Measurements from ENCODE around the gene KASH5. TPM values are rescaled to one million over a fixed set of nuclear protein-coding genes. Genes with fewer than 3 reads are reported as not detected.

Gene KASH5
- total and polyA plus RNA-seq, 2 donors (not counting 1 experiment from before 2014, with no cell fraction given), result 0.67 to 0.74 TPM

GRCh38 chr19:49441960-49442350 is 53.9 kb downstream of the KASH5 start:
- peaks cover 0 to 16% (median 0%) of the 10 kb centered on the region in 3 donors for H3K9me3 ChIP-seq (ENCODE audit: control extremely low read depth in 1 of 3, control insufficient read depth in 2 of 3, insufficient read depth in 1 of 3, low read length in 2 of 3)
- no peak overlapping the region for H3K9ac ChIP-seq (ENCODE audit: low read length)
- H3K4me3 ChIP-seq (ENCODE audit: control extremely low read depth in 1 of 5, extremely low read depth in 1 of 5, insufficient read depth in 1 of 5, low read depth in 2 of 5, low read length in 4 of 5), result peak overlapping the region in 1 of 5 experiments; percentile 29
- H3K27ac ChIP-seq (ENCODE audit: low read length in 2 of 2), result no peak overlapping the region
- intact Hi-C loops (cut with micrococcal nuclease), result loop anchor here (2.0 kb wide), 2 partner anchors 55 to 141 kb away; partner anchors contain the start of gene RPS11
- Mint-ChIP-seq H3K4me3 (peak overlapping the region; percentile 93), H3K4me1 (peaks cover 35% of the 10 kb centered on the region), H3K27ac (peak overlapping the region; percentile 53), H3K9me3 (ENCODE audit: insufficient read depth) (no peaks in the 10 kb centered on the region), H3K27me3 (peaks cover 52% of the 10 kb centered on the region)
- no peaks in the 10 kb centered on the region for H4K20me1 ChIP-seq (ENCODE audit: control insufficient read depth, insufficient read depth, low read length, poor library complexity, severe bottlenecking)
- H3K27me3 ChIP-seq (replicated peaks in 1 of 4; ENCODE audit: control extremely low read depth in 1 of 4, control insufficient read depth in 3 of 4, insufficient read depth in 4 of 4, low read length in 3 of 4), result peaks cover 2 to 53% (median 43%) of the 10 kb centered on the region in 4 experiments
- peaks cover 19 to 31% of the 10 kb centered on the region in 2 donors for H3K4me1 ChIP-seq (ENCODE audit: control insufficient read depth in 2 of 2, insufficient read depth in 2 of 2, low read length in 2 of 2)
- H3K36me3 ChIP-seq (replicated peaks in 1 of 2; ENCODE audit: control extremely low read depth in 1 of 2, control insufficient read depth in 1 of 2, extremely low read depth in 1 of 2, insufficient read depth in 2 of 2, low read length in 1 of 2), result peaks cover 0 to 10% of the 10 kb centered on the region in 2 experiments
- 36% methylated on average over 14 of the region's 14 CpGs for WGBS (ENCODE audit: insufficient coverage)
- TF ChIP-seq CTCF (IDR thresholded peaks at IDR 0.05) (no peak), EZH2 (IDR thresholded peaks at IDR 0.05; ENCODE audit: borderline replicate concordance, insufficient read depth, low read depth, low read length, poor library complexity, severe bottlenecking) (no peak)
- no peak for DNase-seq
- no peak overlapping the region for H2AFZ ChIP-seq (ENCODE audit: insufficient read depth, low read depth, low read length, poor library complexity, severe bottlenecking)
- POLR2A ChIA-PET, result interaction anchor here (0.6 to 2.3 kb wide), 6 partner anchors 34 to 831 kb away, joined by 3 to 20 read pairs (median 4); partner anchors contain the start of gene CD37
- H3K4me2 ChIP-seq (replicated peaks; ENCODE audit: low read depth, low read length, poor library complexity, severe bottlenecking), result peak overlapping the region; percentile 99
- CTCF ChIA-PET, result interaction anchor here (1.0 to 5.1 kb wide), 10 partner anchors 12 to 219 kb away, joined by 3 to 70 read pairs (median 6); partner anchors contain the start of genes CD37 and FLT3LG
- no peak for ATAC-seq (ENCODE audit: low read depth)
- no peaks in the 10 kb centered on the region for H3K79me2 ChIP-seq (ENCODE audit: control insufficient read depth, insufficient read depth, low read length)

DNA sequence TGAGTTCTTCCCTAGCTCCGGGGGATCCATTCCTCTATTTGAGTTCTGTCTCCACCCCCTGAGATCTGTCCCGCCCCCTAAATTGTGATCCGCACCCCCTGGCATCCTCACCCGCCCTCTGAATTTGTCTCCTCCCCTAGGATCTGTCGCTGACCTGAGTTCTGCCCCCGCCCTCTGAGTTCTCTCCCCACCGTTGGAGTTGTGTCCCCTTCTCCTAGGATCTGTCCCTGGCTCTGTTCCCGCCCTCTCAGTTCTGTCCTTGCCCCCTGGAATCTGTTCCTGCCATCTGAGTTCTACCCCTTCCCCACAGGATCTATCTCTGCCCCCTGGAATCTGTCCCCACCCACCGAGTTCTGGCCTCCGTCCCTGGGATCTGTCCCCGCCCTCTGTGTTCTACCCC is 54.3 kb downstream of the KASH5 start:
- POLR2A ChIA-PET, result interaction anchor here (0.6 to 2.3 kb wide), 10 partner anchors 27 to 831 kb away, joined by 3 to 20 read pairs (median 4); partner anchors contain the start of gene CD37
- Histone ChIP-seq H3K4me3 (ENCODE audit: control extremely low read depth in 1 of 5, extremely low read depth in 1 of 5, insufficient read depth in 1 of 5, low read depth in 2 of 5, low read length in 4 of 5) (peak overlapping the region in 3 of 5 experiments; percentile 71 to 80 (median 77)), H2AFZ (ENCODE audit: insufficient read depth, low read depth, low read length, poor library complexity, severe bottlenecking) (peak overlapping the region; percentile 97), H3K27ac (ENCODE audit: low read length in 2 of 2) (no peak overlapping the region), H3K9ac (ENCODE audit: low read length) (peak overlapping the region; percentile 89), H3K4me1 (ENCODE audit: control insufficient read depth in 2 of 2, insufficient read depth in 2 of 2, low read length in 2 of 2) (peaks cover 18 to 31% of the 10 kb centered on the region in 2 donors), H3K9me3 (ENCODE audit: control extremely low read depth in 1 of 3, control insufficient read depth in 2 of 3, insufficient read depth in 1 of 3, low read length in 2 of 3) (peaks cover 0 to 14% (median 0%) of the 10 kb centered on the region in 3 donors), H4K20me1 (ENCODE audit: control insufficient read depth, insufficient read depth, low read length, poor library complexity, severe bottlenecking) (peaks cover 4% of the 10 kb centered on the region), H3K4me2 (replicated peaks; ENCODE audit: low read depth, low read length, poor library complexity, severe bottlenecking) (peak overlapping the region; percentile 99), H3K36me3 (replicated peaks in 1 of 2; ENCODE audit: control extremely low read depth in 1 of 2, control insufficient read depth in 1 of 2, extremely low read depth in 1 of 2, insufficient read depth in 2 of 2, low read length in 1 of 2) (peaks cover 0 to 14% of the 10 kb centered on the region in 2 experiments), H3K27me3 (replicated peaks in 1 of 4; ENCODE audit: control extremely low read depth in 1 of 4, control insufficient read depth in 3 of 4, insufficient read depth in 4 of 4, low read length in 3 of 4) (peaks cover 2 to 50% (median 41%) of the 10 kb centered on the region in 4 experiments), H3K79me2 (ENCODE audit: control insufficient read depth, insufficient read depth, low read length) (no peaks in the 10 kb centered on the region)
- H3K4me1 Mint-ChIP-seq, result peaks cover 32% of the 10 kb centered on the region
- DNase-seq (no peak), ATAC-seq (ENCODE audit: low read depth) (no peak)
- WGBS (ENCODE audit: insufficient coverage), result 13% methylated on average over 10 of the region's 11 CpGs
- CTCF ChIA-PET, result interaction anchor here (1.0 to 5.1 kb wide), 15 partner anchors 9 to 219 kb away, joined by 3 to 70 read pairs (median 4); partner anchors contain the start of genes CD37, FLT3LG and PIH1D1
- peak overlapping the region; percentile 93 for H3K4me3 Mint-ChIP-seq
- TF ChIP-seq CTCF (IDR thresholded peaks at IDR 0.05), result no peak
- no peak for TF ChIP-seq EZH2 (IDR thresholded peaks at IDR 0.05; ENCODE audit: borderline replicate concordance, insufficient read depth, low read depth, low read length, poor library complexity, severe bottlenecking)
- intact Hi-C loops (cut with micrococcal nuclease), result loop anchor here (2.0 kb wide), 2 partner anchors 54 to 142 kb away; partner anchors contain the start of gene RPS11
- H3K9me3 Mint-ChIP-seq (ENCODE audit: insufficient read depth), result no peaks in the 10 kb centered on the region
- H3K27me3 Mint-ChIP-seq, result peaks cover 49% of the 10 kb centered on the region
- H3K27ac Mint-ChIP-seq, result peak overlapping the region; percentile 50

All from B cell (primary cell).